Hepatocyte (in vitro differentiated cells): ENCODE results near the gene CCDC192. TPM values are rescaled to one million over a fixed set of nuclear protein-coding genes. Genes with fewer than 3 reads are reported as not detected.
"Not testable (repeated sequence)": the region's sequence is repeated elsewhere in the genome, so short reads cannot be mapped to it uniquely, and the experiment has no call there.

Source experiments
- DNase-seq: peaks from one replicate; pipeline ENCODE4 v3.0.0-alpha.2; 2016; ENCODE audit warnings: low spot score
- H2AFZ ChIP-seq: fragments of 200-600 bp; sonication (generic); 2 replicates; pipeline ENCODE4 v1.6.0; 2016; ENCODE audit warnings: antibody characterized with exemption, mild to moderate bottlenecking
- H3K27ac ChIP-seq: fragments of 200-600 bp; sonication (generic); 2 replicates; pipeline ENCODE4 v1.5.1; 2016; ENCODE audit warnings: mild to moderate bottlenecking
- H3K27me3 ChIP-seq: fragments of 200-600 bp; sonication (generic); 2 replicates; pipeline ENCODE4 v1.6.1; 2016
- H3K36me3 ChIP-seq: fragments of 200-600 bp; sonication (generic); replicated peaks from 2 replicates; pipeline ENCODE4 v1.5.1; 2016; ENCODE audit warnings: low read depth; ENCODE audit not compliant: insufficient read depth
- H3K4me1 ChIP-seq: fragments of 200-600 bp; sonication (generic); 2 replicates; pipeline ENCODE4 v1.5.1; 2016; ENCODE audit warnings: mild to moderate bottlenecking, moderate library complexity; ENCODE audit not compliant: insufficient read depth
- H3K4me2 ChIP-seq: fragments of 200-600 bp; sonication (generic); 2 replicates; pipeline ENCODE4 v1.6.0; 2016
- H3K4me3 ChIP-seq: fragments of 200-600 bp; sonication (generic); 2 replicates; pipeline ENCODE4 v1.5.1; 2016; ENCODE audit warnings: mild to moderate bottlenecking
- H3K79me2 ChIP-seq: fragments of 200-600 bp; sonication (generic); 2 replicates; pipeline ENCODE4 v1.6.0; 2017; ENCODE audit warnings: mild to moderate bottlenecking
- H3K9me2 ChIP-seq: fragments of 200-600 bp; sonication (generic); replicated peaks from 2 replicates; pipeline ENCODE4 v1.6.0; 2017; ENCODE audit warnings: mild to moderate bottlenecking; ENCODE audit not compliant: insufficient read depth
- H3K9me3 ChIP-seq: fragments of 200-600 bp; sonication (generic); 2 replicates; pipeline ENCODE4 v1.5.1; 2016; ENCODE audit warnings: low read depth, mild to moderate bottlenecking
- H4K20me1 ChIP-seq: fragments of 200-600 bp; sonication (generic); 2 replicates; pipeline ENCODE4 v1.6.0; 2016; ENCODE audit warnings: mild to moderate bottlenecking; ENCODE audit not compliant: insufficient read depth, poor library complexity, severe bottlenecking
- EZH2 ChIP-seq: fragments of 200-600 bp; sonication (generic); IDR thresholded peaks from 2 replicates; pipeline ENCODE4 v1.6.1; 2016; ENCODE audit warnings: antibody characterized with exemption, mild to moderate bottlenecking, borderline replicate concordance
- EZH2phosphoT487 ChIP-seq: fragments of 200-600 bp; sonication (generic); IDR thresholded peaks from one replicate; pipeline ENCODE4 v1.6.1; 2018; ENCODE audit warnings: antibody characterized with exemption, mild to moderate bottlenecking, low read depth, moderate library complexity; ENCODE audit not compliant: unreplicated experiment, severe bottlenecking
- WGBS: methylation state at CpG from one replicate; pipeline ENCODE4 v1.1.6; 2016; ENCODE audit warnings: low lambda C conversion rate; ENCODE audit errors: missing lambda C conversion rate; 5-methylcytosine and 5-hydroxymethylcytosine counted together
- polyA plus RNA-seq: library from polyadenylated mRNA; unstranded; fragments of >200 nt; fragmentation: Nextera tagmentation; extraction: Ambion mirVana; gene quantifications from 2 replicates; pipeline ENCODE4 v1.2.1, GENCODE V29; 2016
- total RNA-seq: library from RNA; depleted of rRNA; stranded (reverse); fragments of >200 nt; gene quantifications from 2 replicates; pipeline ENCODE4 v1.2.3, GENCODE V29; 2014
- TF ChIP-seq, protein P1 (sequence below): fragments of 200-600 bp; sonication (generic); IDR thresholded peaks from 2 replicates; pipeline ENCODE4 v1.5.1; 2016; ENCODE audit warnings: antibody characterized with exemption, mild to moderate bottlenecking; ENCODE audit not compliant: poor library complexity

CCDC192 gene
- total and polyA plus RNA-seq, 2 experiments from 2014 or later, result 0.39 TPM; not detected in 1

DNA sequence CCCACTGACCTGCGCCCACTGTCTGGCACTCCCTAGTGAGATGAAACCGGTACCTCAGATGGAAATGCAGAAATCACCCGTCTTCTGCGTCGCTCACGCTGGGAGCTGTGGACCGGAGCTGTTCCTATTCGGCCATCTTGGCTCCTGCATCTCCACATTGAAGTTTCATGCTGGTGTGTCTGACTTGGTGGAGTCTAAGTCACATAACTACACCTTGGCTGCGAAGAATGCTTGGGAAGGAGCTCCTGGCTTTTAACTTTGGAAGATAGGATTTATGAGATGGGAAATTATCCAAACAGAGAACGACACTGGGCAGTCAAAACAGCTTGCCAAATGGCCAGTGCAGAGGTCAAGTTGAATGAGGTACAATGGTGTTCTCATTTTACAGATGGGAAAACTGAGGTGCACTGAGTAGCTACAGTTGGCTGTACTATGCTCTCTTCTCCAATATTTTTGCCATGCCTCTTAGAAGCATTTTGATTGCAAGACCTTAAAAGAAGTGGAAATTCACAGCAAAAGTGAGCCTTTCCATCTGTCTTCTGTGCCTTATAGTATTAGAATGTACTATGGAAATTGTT lies 36.7 kb downstream of the CCDC192 start:
- H3K36me3 ChIP-seq, result no peaks in the 10 kb centered on the region
- H3K79me2 ChIP-seq, result no peaks in the 10 kb centered on the region
- no peak overlapping the region for H2AFZ ChIP-seq
- no peak overlapping the region for H3K27ac ChIP-seq
- H3K4me3 ChIP-seq, result no peak overlapping the region
- H3K4me1 ChIP-seq, result no peaks in the 10 kb centered on the region
- peak overlapping the region; percentile 32 for H3K4me2 ChIP-seq
- H4K20me1 ChIP-seq, result no peaks in the 10 kb centered on the region
- 81% methylated on average over 7 of the region's 10 CpGs for WGBS
- no peaks in the 10 kb centered on the region for H3K9me2 ChIP-seq
- no peaks in the 10 kb centered on the region for H3K9me3 ChIP-seq
- TF ChIP-seq, protein P1, sequence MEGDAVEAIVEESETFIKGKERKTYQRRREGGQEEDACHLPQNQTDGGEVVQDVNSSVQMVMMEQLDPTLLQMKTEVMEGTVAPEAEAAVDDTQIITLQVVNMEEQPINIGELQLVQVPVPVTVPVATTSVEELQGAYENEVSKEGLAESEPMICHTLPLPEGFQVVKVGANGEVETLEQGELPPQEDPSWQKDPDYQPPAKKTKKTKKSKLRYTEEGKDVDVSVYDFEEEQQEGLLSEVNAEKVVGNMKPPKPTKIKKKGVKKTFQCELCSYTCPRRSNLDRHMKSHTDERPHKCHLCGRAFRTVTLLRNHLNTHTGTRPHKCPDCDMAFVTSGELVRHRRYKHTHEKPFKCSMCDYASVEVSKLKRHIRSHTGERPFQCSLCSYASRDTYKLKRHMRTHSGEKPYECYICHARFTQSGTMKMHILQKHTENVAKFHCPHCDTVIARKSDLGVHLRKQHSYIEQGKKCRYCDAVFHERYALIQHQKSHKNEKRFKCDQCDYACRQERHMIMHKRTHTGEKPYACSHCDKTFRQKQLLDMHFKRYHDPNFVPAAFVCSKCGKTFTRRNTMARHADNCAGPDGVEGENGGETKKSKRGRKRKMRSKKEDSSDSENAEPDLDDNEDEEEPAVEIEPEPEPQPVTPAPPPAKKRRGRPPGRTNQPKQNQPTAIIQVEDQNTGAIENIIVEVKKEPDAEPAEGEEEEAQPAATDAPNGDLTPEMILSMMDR, result no peak
- TF ChIP-seq EZH2 (no peak), EZH2phosphoT487 (no peak)
- H3K27me3 ChIP-seq, result no peaks in the 10 kb centered on the region
- DNase-seq, result no peak

DNA sequence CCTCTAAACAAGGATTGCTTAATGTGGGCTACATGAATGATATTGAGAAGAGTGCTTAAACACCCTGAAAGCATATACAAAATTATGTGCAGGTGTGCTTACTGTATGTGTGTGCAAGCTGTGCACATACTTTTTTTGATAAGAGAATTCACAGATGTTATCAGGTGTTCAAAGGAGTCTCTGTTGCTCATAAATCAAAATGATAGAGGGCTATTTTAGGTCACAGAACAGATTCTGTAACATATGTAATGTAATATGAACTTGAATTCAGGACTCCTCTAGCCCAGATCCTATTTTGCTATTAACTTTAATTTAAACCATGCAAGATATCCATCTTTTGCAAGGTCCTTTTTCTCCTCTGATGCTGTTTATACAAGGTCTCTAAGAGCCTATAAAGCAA lies 38.2 kb downstream of the CCDC192 start:
- Histone ChIP-seq H3K9me3 (no peaks in the 10 kb centered on the region), H4K20me1 (no peaks in the 10 kb centered on the region), H3K4me2 (no peak overlapping the region), H3K4me1 (no peaks in the 10 kb centered on the region), H3K4me3 (no peak overlapping the region), H3K9me2 (no peaks in the 10 kb centered on the region), H3K79me2 (no peaks in the 10 kb centered on the region), H3K27me3 (no peaks in the 10 kb centered on the region), H2AFZ (no peak overlapping the region), H3K27ac (no peak overlapping the region), H3K36me3 (no peaks in the 10 kb centered on the region)
- no peak for TF ChIP-seq EZH2
- TF ChIP-seq, protein P1, result no peak
- no peak for TF ChIP-seq EZH2phosphoT487
- DNase-seq, result no peak

DNA sequence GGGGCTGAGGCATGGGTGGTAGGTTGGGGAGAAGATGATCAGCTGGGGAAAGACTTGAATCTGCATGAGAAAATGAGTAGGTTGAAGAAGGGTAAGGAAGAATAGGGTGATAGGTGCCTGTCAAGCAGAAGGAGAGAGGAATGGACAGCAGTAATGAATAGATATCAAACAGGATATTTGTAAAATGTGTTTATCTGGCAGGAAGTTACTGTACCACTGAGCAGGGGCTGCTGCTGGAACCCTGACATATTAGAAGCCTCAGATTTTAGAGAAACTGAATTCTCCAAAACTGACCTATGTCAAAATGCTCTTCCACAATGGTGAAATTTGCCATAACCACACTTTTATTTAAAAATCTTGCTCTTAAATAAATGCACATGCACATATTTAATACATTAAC lies 41.0 kb downstream of the CCDC192 start:
- no peak for DNase-seq
- H3K4me3 ChIP-seq, result no peak overlapping the region
- no peaks in the 10 kb centered on the region for H3K79me2 ChIP-seq
- H2AFZ ChIP-seq, result no peak overlapping the region
- H4K20me1 ChIP-seq, result no peaks in the 10 kb centered on the region
- H3K9me2 ChIP-seq, result no peaks in the 10 kb centered on the region
- TF ChIP-seq, protein P1, result no peak
- TF ChIP-seq EZH2 (no peak), EZH2phosphoT487 (no peak)
- no peaks in the 10 kb centered on the region for H3K27me3 ChIP-seq
- H3K4me1 ChIP-seq, result no peaks in the 10 kb centered on the region
- no peak overlapping the region for H3K4me2 ChIP-seq
- no peaks in the 10 kb centered on the region for H3K9me3 ChIP-seq
- no peaks in the 10 kb centered on the region for H3K36me3 ChIP-seq
- no peak overlapping the region for H3K27ac ChIP-seq

DNA sequence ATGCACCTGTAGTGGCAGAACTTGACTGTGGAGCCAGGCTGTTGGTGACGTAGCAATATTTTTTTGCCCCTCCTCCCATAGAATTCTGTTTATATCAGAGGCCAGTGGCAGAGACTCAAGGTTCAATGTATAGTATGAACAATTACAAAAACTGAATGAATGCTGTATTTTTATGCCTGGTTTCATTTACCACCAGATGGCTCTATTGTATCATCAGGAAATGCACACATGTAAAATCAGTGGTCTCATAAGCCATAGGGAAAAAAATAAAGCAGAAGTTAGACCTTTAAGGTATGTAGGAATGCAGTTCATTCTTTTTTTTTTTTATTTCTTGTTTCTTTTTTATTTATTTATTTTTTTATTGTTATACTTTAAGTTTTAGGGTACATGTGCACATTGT lies 43.6 kb downstream of the CCDC192 start:
- 84% methylated on average over 1 of the region's 1 CpG for WGBS
- Histone ChIP-seq H4K20me1 (no peaks in the 10 kb centered on the region), H3K4me2 (no peak overlapping the region), H3K4me3 (no peak overlapping the region), H3K9me3 (no peaks in the 10 kb centered on the region), H2AFZ (no peak overlapping the region), H3K79me2 (no peaks in the 10 kb centered on the region), H3K27me3 (no peaks in the 10 kb centered on the region), H3K4me1 (no peaks in the 10 kb centered on the region), H3K27ac (no peak overlapping the region), H3K9me2 (no peaks in the 10 kb centered on the region), H3K36me3 (no peaks in the 10 kb centered on the region)
- TF ChIP-seq EZH2, result no peak
- TF ChIP-seq, protein P1, result peak; percentile 57
- no peak for DNase-seq

DNA sequence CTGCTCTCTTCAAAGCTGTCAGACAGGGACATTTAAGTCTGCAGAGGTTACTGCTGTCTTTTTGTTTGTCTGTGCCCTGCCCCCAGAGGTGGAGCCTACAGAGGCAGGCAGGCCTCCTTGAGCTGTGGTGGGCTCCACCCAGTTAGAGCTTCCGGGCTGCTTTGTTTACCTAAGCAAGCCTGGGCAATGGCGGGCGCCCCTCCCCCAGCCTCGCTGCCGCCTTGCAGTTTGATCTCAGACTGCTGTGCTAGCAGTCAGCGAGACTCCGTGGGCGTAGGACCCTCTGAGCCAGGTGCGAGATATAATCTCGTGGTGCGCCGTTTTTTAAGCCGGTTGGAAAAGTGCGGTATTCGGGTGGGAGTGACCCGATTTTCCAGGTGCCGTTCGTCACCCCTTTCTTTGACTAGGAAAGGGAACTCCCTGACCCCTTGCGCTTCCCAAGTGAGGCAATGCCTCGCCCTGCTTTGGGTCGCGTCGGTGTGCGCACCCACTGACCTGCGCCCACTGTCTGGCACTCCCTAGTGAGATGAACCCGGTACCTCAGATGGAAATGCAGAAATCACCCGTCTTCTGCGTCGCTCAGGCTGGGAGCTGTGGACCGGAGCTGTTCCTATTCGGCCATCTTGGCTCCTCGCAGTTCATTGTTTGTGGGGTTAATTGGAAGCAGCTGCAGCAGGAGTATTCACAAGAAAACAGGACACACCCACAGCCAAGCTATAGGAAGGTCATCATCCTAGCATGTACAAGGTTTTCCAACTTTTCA lies 49.5 kb downstream of the CCDC192 start:
- not testable (repeated sequence) for H3K4me1 ChIP-seq, H3K79me2 ChIP-seq, H3K27me3 ChIP-seq, H4K20me1 ChIP-seq, H3K27ac ChIP-seq, H3K4me2 ChIP-seq, DNase-seq, H3K4me3 ChIP-seq, H3K9me2 ChIP-seq, H3K9me3 ChIP-seq, H3K36me3 ChIP-seq
- peak overlapping the region; percentile 20 for H2AFZ ChIP-seq
- 83% methylated on average over 31 of the region's 32 CpGs for WGBS
